Panc1 (cell line): ENCODE data around the gene TM7SF3. TPM values are rescaled to one million over a fixed set of nuclear protein-coding genes. Genes with fewer than 3 reads are reported as not detected.

ENCODE experiments used
- ATAC-seq: fragments of 200-7000 bp; cut with Tn5 transposase; 2 replicates; pipeline ENCODE4 v1.9.1; 2020; ENCODE audit warnings: mild to moderate bottlenecking, moderate library complexity
- BruUV-seq: library from RNA; stranded (reverse); fragments of 400-500 nt; replicated peaks from 2 replicates; lab custom pipeline; 2021; lab: Mats Ljungman, UMichigan
- CTCF ChIA-PET: fragments of 300-600 bp; sonication (Branson Sonifier 250); formaldehyde crosslinking; loops from one replicate; lab custom pipeline; 2022; ENCODE audit warnings: antibody characterized with exemption; lab: Charles Lee
- POLR2A ChIA-PET: fragments of 300-600 bp; sonication (Branson Sonifier 250); formaldehyde crosslinking; loops from one replicate; lab custom pipeline; 2022; ENCODE audit warnings: antibody characterized with exemption; lab: Charles Lee
- DNase-seq: peaks from one replicate; pipeline ENCODE4 v3.0.0-alpha.2; 2010; ENCODE audit warnings: low read depth, low spot score
- H3K27ac ChIP-seq: 2 replicates; pipeline ENCODE4 v1.5.1; 2011; ENCODE audit warnings: mild to moderate bottlenecking, low read length, inconsistent platforms
- H3K27me3 ChIP-seq: fragments of 200-500 bp; sonication (Bioruptor generic); 2 replicates; pipeline ENCODE4 v1.6.0; 2014; ENCODE audit warnings: low read length, inconsistent platforms; ENCODE audit not compliant: control insufficient read depth, insufficient read depth
- H3K36me3 ChIP-seq: fragments of 200-500 bp; sonication (Bioruptor generic); 2 replicates; pipeline ENCODE4 v1.5.1; 2014; ENCODE audit warnings: inconsistent platforms, mild to moderate bottlenecking, low read length, moderate library complexity; ENCODE audit not compliant: control insufficient read depth, insufficient read depth
- H3K4me1 ChIP-seq: 2 replicates; pipeline ENCODE4 v1.5.1; 2011; ENCODE audit warnings: inconsistent platforms, mild to moderate bottlenecking, low read length, moderate library complexity; ENCODE audit not compliant: control insufficient read depth, insufficient read depth
- H3K4me3 ChIP-seq, 2 experiments: 2 replicates each; pipeline ENCODE4 v1.5.1; 2011 to 2012; ENCODE audit warnings: low read depth in 2 of 2, low read length in 2 of 2, mild to moderate bottlenecking in 2 of 2, inconsistent platforms in 1 of 2, moderate library complexity in 1 of 2
- H3K9me3 ChIP-seq: fragments of 200-500 bp; sonication (Bioruptor generic); 2 replicates; pipeline ENCODE4 v1.5.1; 2014; ENCODE audit warnings: low read depth, mild to moderate bottlenecking, inconsistent platforms, low read length, moderate library complexity; ENCODE audit not compliant: control insufficient read depth, insufficient read depth
- CTCF ChIP-seq: fragments of 450-650 bp; IDR thresholded peaks from 2 replicates; pipeline ENCODE4 v1.5.1; 2017; ENCODE audit warnings: mild to moderate bottlenecking
- POLR2AphosphoS5 ChIP-seq: IDR thresholded peaks from 2 replicates; pipeline ENCODE4 v1.6.1; 2012; ENCODE audit warnings: mild to moderate bottlenecking, low read depth, low read length, moderate library complexity
- SIN3A ChIP-seq: IDR thresholded peaks from 2 replicates; pipeline ENCODE4 v1.6.1; 2012; ENCODE audit warnings: low read depth, mild to moderate bottlenecking, low read length, moderate library complexity, borderline replicate concordance; ENCODE audit not compliant: insufficient read depth
- TCF7L2 ChIP-seq: IDR thresholded peaks from 2 replicates; pipeline ENCODE4 v1.6.1; 2011; ENCODE audit warnings: mild to moderate bottlenecking, low read depth, low read length, inconsistent platforms
- in situ Hi-C: cut with HindIII; loops from 2 replicates; pipeline ENCODE4 v1.10.0; 2016; ENCODE audit warnings: low sequenced_read_pairs, low pct_unique_long_range_greater_than_20kb
- intact Hi-C: fragments of 100-400 bp; cut with micrococcal nuclease; formaldehyde crosslinking; loops from one replicate; pipeline ENCODE4 v1.10.0; 2022; ENCODE audit not compliant: unreplicated experiment
- total RNA-seq: library from RNA; stranded (reverse); gene quantifications from one replicate; pipeline ENCODE4 v1.2.1, GENCODE V29; 2021; ENCODE audit not compliant: unreplicated experiment
- TF ChIP-seq, protein P1 (sequence below), 2 experiments: IDR thresholded peaks; 2 replicates each; pipeline ENCODE4 v1.6.1; 2011 to 2012; ENCODE audit warnings: low read depth in 2 of 2, control low read depth in 1 of 2, low read length in 1 of 2, mild to moderate bottlenecking in 1 of 2, moderate library complexity in 1 of 2; ENCODE audit not compliant: insufficient read depth in 1 of 2

TM7SF3 gene
- total RNA-seq, 1 experiment from 2014 or later, result 59.8 TPM

GRCh38 chr12:26929590-26929989 is 84.6 kb downstream of the TM7SF3 start:
- peaks cover under 1% of the 10 kb centered on the region; the same call in 1 of the 2 replicates for H3K4me1 ChIP-seq
- H3K27ac ChIP-seq, result no peak overlapping the region
- intact Hi-C loops (loop anchor here (10.0 kb wide), 1 partner anchor 75 kb away; no protein-coding TSS in a partner anchor), in situ Hi-C loops (no loop called here)
- no peaks in the 10 kb centered on the region for H3K27me3 ChIP-seq
- no TSS peak for BruUV-seq
- no peaks in the 10 kb centered on the region for H3K9me3 ChIP-seq
- no peak for ATAC-seq
- TF ChIP-seq, protein P1, sequence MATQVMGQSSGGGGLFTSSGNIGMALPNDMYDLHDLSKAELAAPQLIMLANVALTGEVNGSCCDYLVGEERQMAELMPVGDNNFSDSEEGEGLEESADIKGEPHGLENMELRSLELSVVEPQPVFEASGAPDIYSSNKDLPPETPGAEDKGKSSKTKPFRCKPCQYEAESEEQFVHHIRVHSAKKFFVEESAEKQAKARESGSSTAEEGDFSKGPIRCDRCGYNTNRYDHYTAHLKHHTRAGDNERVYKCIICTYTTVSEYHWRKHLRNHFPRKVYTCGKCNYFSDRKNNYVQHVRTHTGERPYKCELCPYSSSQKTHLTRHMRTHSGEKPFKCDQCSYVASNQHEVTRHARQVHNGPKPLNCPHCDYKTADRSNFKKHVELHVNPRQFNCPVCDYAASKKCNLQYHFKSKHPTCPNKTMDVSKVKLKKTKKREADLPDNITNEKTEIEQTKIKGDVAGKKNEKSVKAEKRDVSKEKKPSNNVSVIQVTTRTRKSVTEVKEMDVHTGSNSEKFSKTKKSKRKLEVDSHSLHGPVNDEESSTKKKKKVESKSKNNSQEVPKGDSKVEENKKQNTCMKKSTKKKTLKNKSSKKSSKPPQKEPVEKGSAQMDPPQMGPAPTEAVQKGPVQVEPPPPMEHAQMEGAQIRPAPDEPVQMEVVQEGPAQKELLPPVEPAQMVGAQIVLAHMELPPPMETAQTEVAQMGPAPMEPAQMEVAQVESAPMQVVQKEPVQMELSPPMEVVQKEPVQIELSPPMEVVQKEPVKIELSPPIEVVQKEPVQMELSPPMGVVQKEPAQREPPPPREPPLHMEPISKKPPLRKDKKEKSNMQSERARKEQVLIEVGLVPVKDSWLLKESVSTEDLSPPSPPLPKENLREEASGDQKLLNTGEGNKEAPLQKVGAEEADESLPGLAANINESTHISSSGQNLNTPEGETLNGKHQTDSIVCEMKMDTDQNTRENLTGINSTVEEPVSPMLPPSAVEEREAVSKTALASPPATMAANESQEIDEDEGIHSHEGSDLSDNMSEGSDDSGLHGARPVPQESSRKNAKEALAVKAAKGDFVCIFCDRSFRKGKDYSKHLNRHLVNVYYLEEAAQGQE (IDR thresholded peaks at IDR 0.05; ENCODE audit: insufficient read depth in 1 of 2, low read depth in 2 of 2, low read length in 1 of 2), result no peak
- TF ChIP-seq CTCF (no peak), TCF7L2 (no peak), SIN3A (no peak), POLR2AphosphoS5 (no peak)
- peaks cover 49% of the 10 kb centered on the region for H3K36me3 ChIP-seq
- ChIA-PET POLR2A (no interaction called here), CTCF (no interaction called here)
- DNase-seq, result no peak
- no peak overlapping the region for H3K4me3 ChIP-seq

DNA sequence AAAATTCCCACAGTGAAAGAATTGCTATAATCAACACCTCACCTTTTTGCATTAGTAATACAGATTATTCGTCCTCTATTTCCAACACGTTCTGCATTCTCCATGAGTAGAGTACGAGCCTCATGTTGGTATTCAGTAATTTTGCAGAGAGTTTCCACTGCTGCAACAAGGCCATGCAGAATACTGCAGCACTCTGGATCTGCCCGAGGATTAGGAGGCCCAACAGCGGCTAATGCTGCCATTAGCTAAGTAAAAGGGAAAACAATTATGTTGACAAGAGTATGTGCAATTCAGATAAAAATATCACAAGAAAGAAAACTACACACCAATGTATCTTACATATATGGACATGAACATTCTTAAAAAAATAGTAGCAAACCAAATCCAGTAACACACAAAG is 85.5 kb downstream of the TM7SF3 start:
- BruUV-seq, result no TSS peak
- ChIA-PET CTCF (no interaction called here), POLR2A (no interaction called here)
- H3K4me1 ChIP-seq, result no peaks in the 10 kb centered on the region
- H3K4me3 ChIP-seq, result no peak overlapping the region
- H3K9me3 ChIP-seq, result no peaks in the 10 kb centered on the region
- no peak overlapping the region for H3K27ac ChIP-seq
- no peak for ATAC-seq
- no peak for DNase-seq
- in situ Hi-C loops (no loop called here), intact Hi-C loops (loop anchor here (10.0 kb wide), 1 partner anchor 74 kb away; no protein-coding TSS in a partner anchor)
- peaks cover 57% of the 10 kb centered on the region for H3K36me3 ChIP-seq
- TF ChIP-seq POLR2AphosphoS5 (no peak), CTCF (no peak), SIN3A (no peak), TCF7L2 (no peak)
- TF ChIP-seq, protein P1 (IDR thresholded peaks at IDR 0.05; ENCODE audit: insufficient read depth in 1 of 2, low read depth in 2 of 2, low read length in 1 of 2), result no peak
- H3K27me3 ChIP-seq, result no peaks in the 10 kb centered on the region
